Renal pelvis (tissue), 12 donors: ENCODE measurements around the gene NFKBIB. TPM values are rescaled to one million over a fixed set of nuclear protein-coding genes. Genes with fewer than 3 reads are reported as not detected.
"Not testable (repeated sequence)": the region's sequence is repeated elsewhere in the genome, so short reads cannot be mapped to it uniquely, and the experiment has no call there.

Source experiments
- DNase-seq: peaks from one replicate; pipeline ENCODE4 v3.0.0-alpha.2; 2013
- long read RNA-seq, 16 experiments: transcript quantifications; one replicate each; lab custom pipeline, GENCODE V29; 2026
- polyA plus RNA-seq, 3 donors: library from polyadenylated mRNA; unstranded; fragments of 120-200 nt; gene quantifications; one replicate each; pipeline ENCODE4 v1.2.1, GENCODE V29; 2013; ENCODE audit not compliant: insufficient read length in 3 of 3

NFKBIB gene, protein sequence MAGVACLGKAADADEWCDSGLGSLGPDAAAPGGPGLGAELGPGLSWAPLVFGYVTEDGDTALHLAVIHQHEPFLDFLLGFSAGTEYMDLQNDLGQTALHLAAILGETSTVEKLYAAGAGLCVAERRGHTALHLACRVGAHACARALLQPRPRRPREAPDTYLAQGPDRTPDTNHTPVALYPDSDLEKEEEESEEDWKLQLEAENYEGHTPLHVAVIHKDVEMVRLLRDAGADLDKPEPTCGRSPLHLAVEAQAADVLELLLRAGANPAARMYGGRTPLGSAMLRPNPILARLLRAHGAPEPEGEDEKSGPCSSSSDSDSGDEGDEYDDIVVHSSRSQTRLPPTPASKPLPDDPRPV
- 10 to 100 TPM in 2 of 3 donors, 1 to 10 TPM in 1; 9.7 to 12.2 (median 11.5) TPM for polyA plus RNA-seq
- long read RNA-seq, donor 1, transcript NFKBIB-201 (6 exons, 1,159 nt) = major isoform, 5 of 6 reads
- long read RNA-seq, donor 1, partial matches to known transcripts = 0 of 6 reads
- long read RNA-seq, donor 1, other reads (novel, unspliced or antisense) = 0 of 6 reads
- long read RNA-seq, donor 2, partial matches to known transcripts = 0 of 7 reads
- long read RNA-seq, donor 2, other reads (novel, unspliced or antisense) = 0 of 7 reads
- long read RNA-seq, donor 3, partial matches to known transcripts = 0 of 2 reads
- long read RNA-seq, donor 3, other reads (novel, unspliced or antisense) = 0 of 2 reads
- long read RNA-seq, donor 4, partial matches to known transcripts = 0 of 7 reads
- long read RNA-seq, donor 4, other reads (novel, unspliced or antisense) = 0 of 7 reads
- long read RNA-seq, donor 5, partial matches to known transcripts = 0 of 3 reads
- long read RNA-seq, donor 5, other reads (novel, unspliced or antisense) = 0 of 3 reads
- long read RNA-seq, donor 6, partial matches to known transcripts = 0 of 8 reads
- long read RNA-seq, donor 6, other reads (novel, unspliced or antisense) = 0 of 8 reads
- long read RNA-seq, donor 7, transcript NFKBIB-201 (6 exons, 1,159 nt) = major isoform, 5 of 8 reads
- long read RNA-seq, donor 7, partial matches to known transcripts = 0 of 8 reads
- long read RNA-seq, donor 7, other reads (novel, unspliced or antisense) = 0 of 8 reads
- long read RNA-seq, donor 8 = 0 reads
- long read RNA-seq, donor 9, transcript NFKBIB-204 (5 exons, 1,929 nt) = major isoform, 8 of 10 reads
- long read RNA-seq, donor 9, partial matches to known transcripts = 0 of 10 reads
- long read RNA-seq, donor 9, other reads (novel, unspliced or antisense) = 0 of 10 reads
- long read RNA-seq, donor 10, partial matches to known transcripts = 0 of 6 reads
- long read RNA-seq, donor 10, other reads (novel, unspliced or antisense) = 0 of 6 reads
- long read RNA-seq, donor 11, partial matches to known transcripts = 0 of 3 reads
- long read RNA-seq, donor 11, other reads (novel, unspliced or antisense) = 0 of 3 reads
- long read RNA-seq, donor 12, transcript NFKBIB-204 (5 exons, 1,929 nt) = major isoform, 5 of 8 reads
- long read RNA-seq, donor 12, partial matches to known transcripts = 0 of 8 reads
- long read RNA-seq, donor 12, other reads (novel, unspliced or antisense) = 0 of 8 reads
- long read RNA-seq, donor 13, partial matches to known transcripts = 0 of 1 reads
- long read RNA-seq, donor 13, other reads (novel, unspliced or antisense) = 0 of 1 reads
- long read RNA-seq, donor 14 = 0 reads
- long read RNA-seq, donor 15, partial matches to known transcripts = 0 of 4 reads
- long read RNA-seq, donor 15, other reads (novel, unspliced or antisense) = 0 of 4 reads
- long read RNA-seq, donor 16, partial matches to known transcripts = 0 of 8 reads
- long read RNA-seq, donor 16, other reads (novel, unspliced or antisense) = 0 of 8 reads

DNA sequence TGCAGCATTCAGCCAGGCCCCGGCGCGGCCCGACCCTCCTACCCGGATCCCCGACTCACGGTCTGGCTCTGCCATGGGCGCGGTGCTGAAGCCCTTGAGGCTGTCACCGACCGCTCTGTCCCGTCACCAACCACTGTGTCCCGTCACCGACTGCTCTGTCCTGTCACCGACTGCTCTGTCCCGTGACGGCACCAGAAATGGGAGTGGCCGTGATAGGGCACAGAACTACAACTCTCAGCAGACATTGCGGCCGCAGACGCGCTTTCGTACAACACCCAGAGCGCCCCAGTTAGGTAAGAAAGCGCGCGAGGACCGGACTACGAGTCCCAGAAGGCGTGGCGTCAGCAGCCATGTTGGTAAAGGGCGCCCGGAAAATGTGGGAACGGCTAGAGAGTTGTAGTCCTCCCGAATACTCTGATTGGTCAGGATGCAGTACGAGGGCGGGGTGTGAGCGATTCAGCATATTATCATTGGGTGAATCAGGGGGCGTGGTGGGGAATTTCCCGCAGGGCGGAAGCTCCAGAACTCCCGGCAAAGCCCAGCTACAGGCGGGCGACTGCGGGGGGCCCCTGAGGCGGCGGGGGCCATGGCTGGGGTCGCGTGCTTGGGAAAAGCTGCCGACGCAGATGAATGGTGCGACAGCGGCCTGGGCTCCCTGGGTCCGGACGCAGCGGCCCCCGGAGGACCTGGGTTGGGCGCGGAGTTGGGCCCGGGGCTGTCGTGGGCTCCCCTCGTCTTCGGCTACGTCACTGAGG is at the start of gene NFKBIB, which contains the start of gene SIRT2:
NFKBIB (plus strand) TSS at position 523 of the 755 bp plus-strand sequence; CDS start at position 587, 64 bp downstream.
SIRT2 (minus strand) TSS at position 172 of the 755 bp plus-strand sequence; CDS start at position 75, 97 bp downstream.
- peak; percentile 100 for DNase-seq

DNA sequence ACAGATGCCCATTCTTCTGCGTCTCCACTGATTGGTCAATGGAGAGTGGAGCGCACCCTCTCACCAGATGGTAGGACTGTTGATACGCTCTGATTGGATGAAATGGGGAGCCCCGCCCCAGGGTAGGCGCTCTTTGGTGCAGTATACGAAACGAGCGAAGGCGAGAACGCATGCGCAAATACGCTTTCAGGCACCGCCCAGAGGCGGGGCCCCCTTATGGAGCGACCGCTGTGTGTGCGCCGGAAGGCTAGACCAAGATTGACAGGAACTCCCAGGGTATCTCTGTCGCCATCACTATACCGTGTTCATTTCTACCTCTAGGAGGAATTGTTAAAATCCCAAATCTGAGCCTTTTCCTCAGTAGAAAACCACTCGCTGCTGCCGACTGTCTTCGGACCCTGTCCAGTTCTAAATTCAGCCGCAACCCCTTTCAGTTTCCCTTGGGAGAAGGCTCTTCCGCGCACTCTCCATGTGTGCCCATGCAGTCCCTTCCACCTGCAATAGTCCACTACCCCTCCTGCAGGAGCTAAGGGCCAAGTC is 49.3 kb upstream of the NFKBIB start:
- DNase-seq = peak; percentile 100

DNA sequence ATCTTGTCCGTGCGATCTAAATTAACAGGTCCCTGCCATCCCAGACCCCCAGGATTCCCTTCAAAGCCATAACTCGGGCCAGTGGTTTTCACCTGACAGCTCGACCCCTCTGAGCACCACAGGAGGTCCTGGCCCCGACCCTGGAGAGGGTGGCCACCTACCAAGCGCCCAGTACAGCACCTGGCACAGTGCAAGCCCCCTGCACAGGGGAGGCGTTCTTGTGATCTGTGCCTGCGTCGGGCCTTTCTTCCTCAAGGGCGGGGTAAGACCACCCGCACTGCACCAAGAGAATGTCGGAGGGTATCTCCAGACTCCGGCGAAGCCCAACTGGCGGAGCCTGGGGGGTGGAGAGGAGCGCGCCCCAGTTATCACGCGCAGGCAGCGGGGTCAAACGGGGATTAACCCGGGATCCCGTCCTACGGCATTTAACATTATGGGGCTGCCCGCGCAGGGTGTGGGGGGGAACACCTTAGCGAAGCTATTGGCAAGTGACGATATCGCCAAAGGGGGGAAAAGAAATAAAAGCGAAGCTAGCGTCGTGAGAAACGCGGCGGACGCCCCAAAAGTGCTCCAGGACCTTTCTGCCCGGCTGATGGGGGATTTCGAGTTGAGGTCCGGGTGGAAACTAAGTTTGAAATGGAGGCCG is 48.7 kb upstream of the NFKBIB start:
- DNase-seq = no peak

DNA sequence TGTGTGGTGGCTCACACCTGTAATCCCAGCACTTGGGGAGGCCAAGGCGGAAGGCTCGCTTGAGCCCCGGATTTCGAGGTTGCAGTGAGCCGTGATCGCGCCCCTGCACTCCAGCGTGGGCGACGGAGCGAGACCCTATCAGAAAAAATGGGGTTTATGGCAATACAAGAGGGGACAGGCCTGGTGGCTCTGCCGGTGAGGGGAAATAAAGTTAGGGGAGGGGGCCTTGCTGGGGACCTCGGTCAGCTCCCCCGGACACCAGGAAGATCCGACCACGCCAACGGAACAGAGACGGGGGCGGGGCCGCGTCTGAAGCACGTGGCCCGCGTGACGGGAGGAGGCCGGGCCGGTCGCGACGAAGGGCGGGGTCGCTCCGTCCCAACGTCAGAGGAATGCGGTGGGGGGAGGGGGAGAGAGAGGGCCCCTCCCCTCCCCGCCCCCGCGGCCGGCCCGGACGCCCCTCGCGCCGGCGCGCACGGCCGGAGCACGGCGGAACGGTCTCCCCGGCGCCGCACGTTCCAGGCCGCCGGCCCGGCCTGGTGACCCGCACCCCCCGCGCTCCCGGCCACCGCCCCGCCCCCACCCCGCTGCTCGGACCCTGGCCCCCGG is 48.0 kb upstream of the NFKBIB start:
- peak; percentile 94 for DNase-seq

DNA sequence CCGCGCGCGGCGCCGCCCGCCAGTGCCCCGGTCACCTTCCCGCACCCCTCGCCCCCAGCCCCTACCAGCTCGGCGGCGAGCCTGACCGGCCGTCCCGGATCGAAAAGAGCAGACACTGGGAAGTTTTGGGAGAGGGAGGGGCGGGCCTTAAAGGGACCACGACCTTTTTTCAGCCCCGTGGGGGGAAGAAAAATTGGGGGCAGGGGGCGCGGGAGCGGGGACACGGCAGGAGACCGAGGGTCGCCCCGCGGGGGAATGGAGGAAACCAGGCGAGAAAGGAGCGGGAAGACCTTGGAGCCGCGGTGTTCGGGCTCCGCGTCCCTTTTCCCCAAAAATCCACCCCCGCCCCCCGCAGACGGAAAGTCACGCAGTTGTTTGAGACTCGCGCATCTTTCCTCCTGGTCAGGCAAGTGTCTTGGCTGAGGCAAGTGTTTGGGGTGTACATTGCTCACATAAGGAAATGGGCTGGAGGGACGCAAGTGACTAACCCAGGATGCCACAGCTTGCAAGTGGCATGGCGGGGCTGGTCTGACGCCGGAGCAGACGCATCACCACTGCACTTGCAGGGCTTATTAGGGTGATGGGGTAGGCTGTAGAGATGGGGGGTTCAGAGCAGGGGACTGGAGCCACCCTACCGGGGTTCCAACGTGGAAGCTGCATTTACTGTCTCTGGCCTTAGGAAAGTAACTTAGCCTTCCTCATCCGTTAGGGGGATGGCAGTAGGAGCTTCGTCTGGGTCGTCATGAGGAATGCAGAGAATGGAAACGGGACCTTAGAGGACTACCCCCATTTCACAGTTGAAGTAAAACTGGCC is 47.3 kb upstream of the NFKBIB start:
- no peak for DNase-seq

DNA sequence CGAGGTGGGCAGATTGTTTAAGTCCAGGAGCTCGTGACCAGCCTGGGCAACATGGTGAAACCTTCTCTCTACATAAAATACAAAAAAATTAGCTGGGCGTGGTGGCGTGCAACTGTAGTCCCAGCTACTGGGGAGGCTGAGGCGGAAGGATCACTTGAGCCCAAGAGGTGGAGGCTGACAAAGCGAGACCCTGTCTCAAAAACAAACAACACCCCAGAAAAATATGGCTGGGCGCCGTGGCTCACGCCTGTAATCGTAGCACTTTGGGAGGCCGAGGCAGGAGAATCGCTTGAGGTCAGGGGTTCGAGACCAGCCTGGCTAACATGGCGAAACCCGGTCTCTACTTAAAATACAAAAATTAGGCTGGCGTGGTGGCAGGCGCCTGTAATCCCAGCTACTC is 46.6 kb upstream of the NFKBIB start:
- DNase-seq = no peak

DNA sequence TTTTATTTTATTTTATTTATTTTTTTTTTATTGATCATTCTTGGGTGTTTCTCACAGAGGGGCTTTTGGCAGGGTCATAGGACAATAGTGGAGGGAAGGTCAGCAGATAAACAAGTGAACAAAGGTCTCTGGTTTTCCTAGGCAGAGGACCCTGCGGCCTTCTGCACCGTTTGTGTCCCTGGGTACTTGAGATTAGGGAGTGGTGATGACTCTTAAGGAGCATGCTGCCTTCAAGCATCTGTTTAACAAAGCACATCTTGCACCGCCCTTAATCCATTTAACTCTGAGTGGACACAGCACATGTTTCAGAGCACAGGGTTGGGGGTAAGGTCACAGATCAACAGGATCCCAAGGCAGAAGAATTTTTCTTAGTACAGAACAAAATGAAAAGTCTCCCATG is 44.8 kb upstream of the NFKBIB start:
- not testable (repeated sequence) for DNase-seq

DNA sequence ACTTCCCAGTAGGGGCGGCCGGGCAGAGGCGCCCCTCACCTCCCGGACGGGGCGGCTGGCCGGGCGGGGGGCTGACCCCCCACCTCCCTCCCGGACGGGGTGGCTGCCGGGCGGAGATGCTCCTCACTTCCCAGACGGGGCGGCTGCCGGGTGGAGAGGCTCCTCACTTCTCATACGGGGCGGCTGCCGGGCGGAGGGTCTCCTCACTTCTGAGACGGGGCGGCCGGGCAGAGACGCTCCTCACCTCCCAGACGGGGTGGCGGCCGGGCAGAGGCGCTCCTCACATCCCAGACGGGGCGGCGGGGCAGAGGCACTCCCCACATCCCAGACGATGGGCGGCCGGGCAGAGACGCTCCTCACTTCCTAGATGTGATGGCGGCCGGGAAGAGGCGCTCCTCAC is 44.0 kb upstream of the NFKBIB start:
- not testable (repeated sequence) for DNase-seq

DNA sequence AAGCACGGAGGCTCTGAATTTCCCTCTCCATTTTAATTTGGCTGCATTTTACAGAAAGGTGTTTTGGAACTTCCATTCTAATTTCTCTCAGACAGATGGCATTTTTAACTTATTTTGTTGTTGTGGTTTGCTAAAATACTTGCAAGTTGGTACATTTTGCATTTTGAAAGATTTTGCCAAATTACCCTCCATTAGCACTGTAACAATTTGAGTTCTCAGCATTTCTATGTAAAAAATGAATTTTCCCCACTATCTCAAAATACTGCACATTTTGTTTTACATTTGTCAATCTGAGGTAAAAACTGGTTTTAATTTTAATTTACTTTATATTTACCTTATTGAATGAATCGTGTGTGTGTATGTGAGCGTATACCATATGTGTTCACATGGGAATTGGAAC is 43.0 kb upstream of the NFKBIB start:
- DNase-seq = no peak

DNA sequence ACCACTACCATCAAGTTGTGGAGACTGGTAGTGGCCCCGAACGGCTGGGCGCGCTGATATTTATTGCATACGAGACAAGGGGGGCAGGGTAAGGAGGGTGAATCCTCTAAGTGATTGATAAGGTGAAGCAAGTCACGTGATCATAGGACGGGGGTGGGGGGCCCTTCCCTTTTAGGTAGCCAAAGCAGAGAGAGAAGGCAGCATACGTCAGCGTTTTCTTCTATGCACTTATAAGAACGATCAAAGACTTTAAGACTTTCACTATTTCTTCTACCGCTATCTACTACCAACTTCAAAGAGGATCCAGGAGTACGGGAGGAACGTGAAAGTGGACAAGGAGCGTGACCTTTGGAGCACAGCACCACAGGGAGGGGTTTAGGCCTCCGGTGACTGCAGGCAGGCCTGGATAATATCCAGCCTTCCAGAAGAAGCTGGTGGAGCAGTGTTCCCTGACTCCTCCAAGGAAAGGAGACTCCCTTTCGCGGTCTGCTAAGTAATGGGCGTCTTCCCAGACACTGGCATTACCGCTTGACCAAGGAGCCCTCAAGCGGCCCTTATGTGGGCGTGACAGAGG is 40.1 kb upstream of the NFKBIB start:
- not testable (repeated sequence) for DNase-seq

DNA sequence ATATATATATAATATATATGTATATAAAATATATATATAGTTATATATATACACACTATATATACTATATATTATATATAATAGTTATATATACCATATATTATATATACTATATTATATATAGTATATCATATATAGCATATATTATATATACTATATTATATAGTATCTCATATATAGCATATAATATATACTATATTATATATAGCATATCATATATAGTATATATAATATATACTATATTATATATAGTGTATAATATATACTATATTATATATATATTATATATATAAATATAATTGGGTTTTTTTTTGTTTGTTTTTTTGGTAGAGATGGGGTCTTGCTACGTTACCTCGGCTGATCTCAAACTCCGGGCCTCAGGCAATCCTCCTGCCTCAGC is 38.4 kb upstream of the NFKBIB start:
- DNase-seq = no peak

DNA sequence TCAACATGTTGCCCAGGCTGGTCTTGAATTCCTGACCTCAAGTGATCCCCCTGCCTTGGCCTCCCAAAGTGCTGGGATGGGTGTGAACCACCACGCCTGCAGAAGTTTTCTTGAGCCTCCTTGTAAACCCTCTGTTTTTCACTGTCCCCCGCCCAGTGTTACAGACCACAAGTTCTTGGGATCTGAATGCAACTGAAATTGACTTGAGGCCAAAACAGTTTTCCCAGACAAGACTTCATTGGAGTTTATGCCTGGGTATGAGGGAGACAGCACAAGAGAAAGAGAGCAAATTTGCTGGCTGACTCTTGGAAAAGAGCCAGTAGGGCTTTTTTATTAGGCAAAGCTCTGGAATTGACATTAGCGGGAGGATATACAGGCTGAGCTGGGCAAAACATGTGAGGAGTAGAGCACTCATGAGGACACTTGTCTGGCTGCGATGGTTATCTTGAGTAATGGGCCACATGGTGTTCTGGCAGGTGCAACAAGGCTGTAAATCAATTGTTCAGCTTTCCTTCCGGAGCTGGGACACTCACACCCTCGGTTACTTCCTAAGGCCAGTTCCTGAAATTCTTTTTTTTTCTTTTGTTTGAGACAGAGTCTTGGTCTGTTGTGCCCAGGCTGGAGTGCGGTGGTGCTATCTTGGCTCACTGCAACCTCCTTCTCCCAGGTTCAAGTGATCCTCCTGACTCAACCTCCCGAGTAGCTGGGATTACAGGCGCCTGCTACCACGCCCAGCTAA is 37.3 kb upstream of the NFKBIB start:
- DNase-seq = peak; percentile 65

DNA sequence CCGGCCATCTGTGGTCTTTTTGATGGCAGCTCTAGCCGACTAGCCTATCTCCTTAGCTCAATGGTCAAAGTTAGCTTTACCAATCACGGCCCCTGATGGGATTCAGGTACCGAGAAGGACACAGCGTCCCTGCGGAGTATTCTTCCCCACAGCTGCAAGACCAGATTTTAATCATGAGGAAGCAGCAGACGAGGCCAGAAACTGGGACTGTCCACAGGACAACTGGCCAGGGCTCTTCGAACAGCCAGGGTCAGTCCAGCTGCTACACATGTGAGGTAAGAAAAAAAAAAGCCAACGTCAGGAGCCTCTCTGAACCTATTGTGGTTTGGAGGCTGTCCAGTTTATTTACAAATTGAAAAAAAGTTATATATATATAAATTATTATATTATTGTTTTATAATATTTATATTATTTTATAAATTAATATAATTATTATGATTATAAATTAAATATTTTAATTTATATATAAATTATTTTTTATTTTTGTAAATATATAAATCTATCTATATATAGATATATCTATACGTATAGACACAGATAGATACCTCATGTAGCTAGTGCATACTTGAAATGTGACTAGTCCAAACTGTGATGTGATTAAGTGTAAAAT is 32.5 kb upstream of the NFKBIB start:
- no peak for DNase-seq

DNA sequence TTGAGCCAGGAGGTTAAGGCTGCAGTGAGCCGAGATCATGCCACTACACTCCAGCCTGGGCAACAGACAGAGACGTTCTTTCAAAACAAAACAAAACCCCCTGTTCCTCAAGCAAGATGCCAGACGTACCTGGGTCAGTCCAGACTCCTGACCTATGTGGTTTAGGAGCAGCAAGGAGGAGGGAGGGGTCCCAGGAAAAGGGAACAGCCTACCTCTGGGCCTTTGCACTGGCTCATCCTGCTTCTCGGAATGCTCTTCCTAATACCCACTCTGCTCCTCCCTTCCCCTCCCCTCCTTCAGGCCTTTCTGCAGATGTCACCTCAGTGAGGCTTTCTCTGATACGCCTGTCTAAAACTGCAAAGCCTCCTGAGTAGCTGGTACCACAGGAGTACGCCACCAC is 31.2 kb upstream of the NFKBIB start:
- no peak for DNase-seq

DNA sequence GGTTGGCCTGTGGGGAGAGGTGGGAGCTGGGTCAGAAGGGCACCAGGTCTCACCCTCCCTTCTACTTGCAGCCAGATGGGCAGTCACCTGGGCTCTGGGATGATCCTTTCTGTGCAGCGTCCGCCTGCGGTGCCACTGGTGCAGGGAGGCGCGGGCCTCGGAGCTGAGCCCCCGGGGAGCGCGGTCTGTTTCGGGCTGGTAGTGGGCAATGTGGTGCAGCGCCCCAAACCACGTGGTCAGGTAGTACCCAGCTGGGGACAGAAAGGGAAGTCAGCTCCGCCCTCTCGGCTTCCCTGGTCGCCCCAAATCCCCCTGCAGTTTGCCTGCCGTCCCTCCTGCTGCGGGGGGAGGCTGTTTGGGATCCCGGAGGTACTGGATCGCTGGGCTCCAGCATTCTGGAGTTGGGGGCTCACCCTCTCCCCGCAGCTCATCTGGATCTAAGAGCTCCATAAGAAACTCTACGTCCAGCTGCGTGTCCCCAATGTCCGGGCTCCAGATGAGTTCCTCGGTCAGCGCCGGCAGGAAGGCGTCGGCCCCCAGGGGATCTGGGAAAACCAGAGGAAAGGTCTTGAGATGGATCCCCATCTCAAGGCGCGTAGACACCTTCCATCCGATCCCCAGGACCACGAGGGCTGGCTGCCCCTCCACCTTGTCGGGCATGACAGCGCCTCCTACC is 30.5 kb upstream of the NFKBIB start:
- DNase-seq = no peak
